OCI-LY1 (cell line): ENCODE measurements around the gene EDC3.
"Not testable (repeated sequence)": the region's sequence is repeated elsewhere in the genome, so short reads cannot be mapped to it uniquely, and the experiment has no call there.

ENCODE experiments used
- H2AFZ ChIP-seq: fragments of 200-600 bp; sonication (generic), shearing (Covaris generic); 2 replicates; pipeline ENCODE4 v1.6.0; 2014; ENCODE audit warnings: antibody characterized with exemption, mild to moderate bottlenecking, low read length
- H3F3A ChIP-seq: fragments of 200-600 bp; sonication (generic), shearing (Covaris generic); 2 replicates; pipeline ENCODE4 v1.6.0; 2014; ENCODE audit warnings: mild to moderate bottlenecking, antibody characterized with exemption, low read length, moderate library complexity; ENCODE audit not compliant: insufficient read depth
- H3K27ac ChIP-seq: fragments of 200-600 bp; sonication (generic); 2 replicates; pipeline ENCODE4 v1.5.1; 2014; ENCODE audit warnings: low read length, mixed run types, mild to moderate bottlenecking, low read depth; ENCODE audit not compliant: poor library complexity, severe bottlenecking
- H3K27me3 ChIP-seq: fragments of 200-600 bp; sonication (generic); 2 replicates; pipeline ENCODE4 v1.6.0; 2014; ENCODE audit warnings: antibody characterized with exemption, mild to moderate bottlenecking, low read length, moderate library complexity; ENCODE audit not compliant: insufficient read depth
- H3K36me3 ChIP-seq: fragments of 200-600 bp; sonication (generic); 2 replicates; pipeline ENCODE4 v1.6.1; 2014; ENCODE audit warnings: mild to moderate bottlenecking, antibody characterized with exemption, low read length, moderate library complexity, mixed read lengths; ENCODE audit not compliant: insufficient read depth
- H3K4me1 ChIP-seq: fragments of 200-600 bp; sonication (generic); 2 replicates; pipeline ENCODE4 v1.5.1; 2014; ENCODE audit warnings: mild to moderate bottlenecking, low read length, moderate library complexity; ENCODE audit not compliant: insufficient read depth, severe bottlenecking
- H3K4me2 ChIP-seq: fragments of 200-600 bp; sonication (generic), shearing (Covaris generic); 2 replicates; pipeline ENCODE4 v1.6.1; 2014; ENCODE audit warnings: low read length
- H3K4me3 ChIP-seq: fragments of 200-600 bp; sonication (generic); 2 replicates; pipeline ENCODE4 v1.5.1; 2014; ENCODE audit warnings: low read length, low read depth, mild to moderate bottlenecking, mixed read lengths; ENCODE audit not compliant: poor library complexity, severe bottlenecking
- H3K79me2 ChIP-seq: fragments of 200-600 bp; shearing (Covaris generic); 2 replicates; pipeline ENCODE4 v1.6.1; 2016; ENCODE audit warnings: mixed run types, low read length, mixed read lengths; ENCODE audit not compliant: insufficient read depth
- H3K9ac ChIP-seq: fragments of 200-600 bp; sonication (generic), shearing (Covaris generic); 2 replicates; pipeline ENCODE4 v1.6.1; 2014; ENCODE audit warnings: mild to moderate bottlenecking, low read length, mixed read lengths
- H3K9me2 ChIP-seq: fragments of 200-600 bp; sonication (generic), shearing (Covaris generic); 2 replicates; pipeline ENCODE4 v1.6.1; 2014; ENCODE audit warnings: low read depth, mild to moderate bottlenecking, low read length, mixed read lengths
- H3K9me3 ChIP-seq: fragments of 200-600 bp; shearing (Covaris generic); 2 replicates; pipeline ENCODE4 v1.6.1; 2014; ENCODE audit warnings: low read length, mixed read lengths
- H4K20me1 ChIP-seq: fragments of 200-600 bp; sonication (generic), shearing (Covaris generic); 2 replicates; pipeline ENCODE4 v1.6.0; 2016; ENCODE audit warnings: mild to moderate bottlenecking, low read length; ENCODE audit not compliant: insufficient read depth
- CTCF ChIP-seq: fragments of 200-600 bp; sonication (generic), shearing (Covaris generic); IDR thresholded peaks from 2 replicates; pipeline ENCODE4 v1.5.1; 2017; ENCODE audit warnings: mild to moderate bottlenecking, antibody characterized with exemption, low read length, moderate library complexity, mixed read lengths
- EZH2 ChIP-seq: fragments of 200-600 bp; sonication (generic), shearing (Covaris generic); IDR thresholded peaks from 2 replicates; pipeline ENCODE4 v1.8.0; 2017; ENCODE audit warnings: borderline replicate concordance, mixed run types, mild to moderate bottlenecking, antibody characterized with exemption, low read length, moderate library complexity, mixed read lengths

Gene EDC3, protein sequence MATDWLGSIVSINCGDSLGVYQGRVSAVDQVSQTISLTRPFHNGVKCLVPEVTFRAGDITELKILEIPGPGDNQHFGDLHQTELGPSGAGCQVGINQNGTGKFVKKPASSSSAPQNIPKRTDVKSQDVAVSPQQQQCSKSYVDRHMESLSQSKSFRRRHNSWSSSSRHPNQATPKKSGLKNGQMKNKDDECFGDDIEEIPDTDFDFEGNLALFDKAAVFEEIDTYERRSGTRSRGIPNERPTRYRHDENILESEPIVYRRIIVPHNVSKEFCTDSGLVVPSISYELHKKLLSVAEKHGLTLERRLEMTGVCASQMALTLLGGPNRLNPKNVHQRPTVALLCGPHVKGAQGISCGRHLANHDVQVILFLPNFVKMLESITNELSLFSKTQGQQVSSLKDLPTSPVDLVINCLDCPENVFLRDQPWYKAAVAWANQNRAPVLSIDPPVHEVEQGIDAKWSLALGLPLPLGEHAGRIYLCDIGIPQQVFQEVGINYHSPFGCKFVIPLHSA

DNA sequence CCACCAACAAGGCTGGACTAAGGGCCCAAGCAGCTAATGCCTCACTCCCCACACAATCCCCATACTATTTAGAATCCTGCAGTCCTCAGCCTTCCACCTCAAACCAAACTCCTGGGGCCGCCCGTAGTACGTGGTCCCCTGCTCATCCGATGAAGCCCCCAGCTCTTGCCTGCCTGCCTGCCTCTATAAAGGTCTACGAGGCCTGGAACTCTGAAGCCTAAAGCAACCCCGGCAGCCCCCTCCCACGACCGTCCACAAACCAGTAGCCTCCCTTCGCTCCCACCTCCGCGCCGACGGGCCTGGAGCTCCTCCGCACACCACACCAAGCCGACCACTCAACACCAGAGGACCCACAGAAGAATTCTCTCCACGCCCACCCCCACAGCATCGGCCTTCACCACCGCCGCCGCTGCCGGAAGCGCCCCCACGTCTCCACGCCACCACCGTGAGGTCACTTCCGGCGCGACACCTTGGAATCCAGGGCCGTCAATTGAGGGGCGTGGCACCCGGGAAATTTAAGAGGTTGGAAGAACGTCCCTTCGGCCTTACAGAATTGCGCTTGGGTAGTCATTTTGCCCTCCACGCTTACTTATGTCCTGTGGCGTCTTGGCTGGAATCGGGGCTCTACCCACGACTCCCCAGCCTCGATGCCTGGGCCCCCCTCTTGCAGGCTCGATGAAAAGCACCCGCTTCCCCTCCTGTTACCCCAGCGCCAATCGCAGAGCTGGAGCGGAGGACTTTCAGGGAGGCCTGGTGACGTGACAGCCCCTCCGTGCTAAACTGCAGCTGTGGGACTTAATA is at the start of gene EDC3:
Gene EDC3 (minus strand): TSS at position 428 of the 801 bp plus-strand sequence. CDS start 20,900 bp downstream, outside the sequence.
- Histone ChIP-seq H3K9ac (peak within 1 kb of the TSS; percentile 95), H3K79me2 (peaks cover 35% of the 10 kb centered on the region), H3K27me3 (no peaks in the 10 kb centered on the region), H3K9me2 (no peaks in the 10 kb centered on the region), H3F3A (no peaks in the 10 kb centered on the region), H3K36me3 (no peaks in the 10 kb centered on the region; the same call in 1 of the 2 replicates), H3K9me3 (no peaks in the 10 kb centered on the region), H2AFZ (peak within 1 kb of the TSS; percentile 86), H3K4me2 (peak within 1 kb of the TSS; percentile 94), H4K20me1 (no peaks in the 10 kb centered on the region), H3K4me3 (peak within 1 kb of the TSS; percentile 96), H3K4me1 (peaks cover 31% of the 10 kb centered on the region), H3K27ac (peak within 1 kb of the TSS; percentile 45)
- TF ChIP-seq CTCF (no peak), EZH2 (no peak)

GRCh38 chr15:74742422-74742821 is 46.6 kb upstream of the EDC3 start:
- Histone ChIP-seq H3K4me1 (no peaks in the 10 kb centered on the region), H3K27me3 (no peaks in the 10 kb centered on the region), H3K9me2 (no peaks in the 10 kb centered on the region), H3K79me2 (no peaks in the 10 kb centered on the region), H3K9me3 (peaks cover 7% of the 10 kb centered on the region), H3K36me3 (peaks cover 3% of the 10 kb centered on the region; the same call in 1 of the 2 replicates), H3K27ac (no peak overlapping the region), H3K9ac (no peak overlapping the region), H3F3A (no peaks in the 10 kb centered on the region), H2AFZ (no peak overlapping the region), H3K4me2 (no peak overlapping the region), H3K4me3 (no peak overlapping the region), H4K20me1 (no peaks in the 10 kb centered on the region)
- TF ChIP-seq CTCF (no peak), EZH2 (no peak)

DNA sequence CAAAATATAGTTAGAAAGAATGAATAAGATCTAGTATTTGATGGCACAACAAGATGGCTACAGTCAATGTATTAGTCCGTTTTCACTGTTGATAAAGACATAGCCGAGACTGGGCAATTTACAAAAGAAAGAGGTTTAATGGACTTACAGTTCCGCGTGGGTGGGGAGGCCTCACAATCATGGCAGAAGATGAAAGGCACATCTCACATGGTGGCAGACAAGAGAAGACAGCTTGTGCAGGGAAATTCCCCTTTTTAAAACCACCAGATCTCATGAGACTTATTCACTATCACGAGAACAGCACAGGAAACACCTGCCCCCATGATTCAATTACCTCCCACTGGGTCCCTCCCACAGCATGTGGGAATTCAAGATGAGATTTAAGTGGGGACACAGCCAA is 42.4 kb upstream of the EDC3 start:
- H3K27me3 ChIP-seq, H3K9ac ChIP-seq, H3K9me3 ChIP-seq, H3F3A ChIP-seq, H3K79me2 ChIP-seq, H3K27ac ChIP-seq, H2AFZ ChIP-seq, H3K4me2 ChIP-seq, H3K4me3 ChIP-seq, H3K4me1 ChIP-seq, H4K20me1 ChIP-seq, H3K9me2 ChIP-seq, H3K36me3 ChIP-seq: not testable (repeated sequence)
